GM18867 (cell line): ENCODE results near the gene RPP25L.

Experiments
- ATAC-seq: cut with Tn5 transposase; IDR thresholded peaks from one replicate; pipeline ENCODE4 v1.9.1; 2021; ENCODE audit warnings: mild to moderate bottlenecking, moderate library complexity; ENCODE audit not compliant: unreplicated experiment

The RPP25L gene

GRCh38 chr9:34612788-34613390 lies 992 bp upstream of the RPP25L start:
- ATAC-seq = no peak

GRCh38 chr9:34611251-34611810 lies 566 bp downstream of the RPP25L start:
- ATAC-seq = no peak

GRCh38 chr9:34610434-34611206 lies 1.3 kb downstream of the RPP25L start:
- no peak for ATAC-seq

- no peak for ATAC-seq
Measured at GRCh38 chr9:34607331-34607730, 4.6 kb downstream of the RPP25L start.

GRCh38 chr9:34606905-34607304 lies 5.0 kb downstream of the RPP25L start:
- ATAC-seq = no peak

GRCh38 chr9:34606190-34606589 lies 5.7 kb downstream of the RPP25L start:
- ATAC-seq = no peak

GRCh38 chr9:34603610-34604231 lies 8.2 kb downstream of the RPP25L start:
- peak; percentile 65 for ATAC-seq

- no peak for ATAC-seq
Measured at GRCh38 chr9:34601937-34602573, 9.8 kb downstream of the RPP25L start.

- ATAC-seq = no peak
Measured at GRCh38 chr9:34600908-34601307, 11.0 kb downstream of the RPP25L start.

GRCh38 chr9:34599546-34599945 lies 12.4 kb downstream of the RPP25L start:
- no peak for ATAC-seq

GRCh38 chr9:34594177-34594576 lies 17.7 kb downstream of the RPP25L start:
- ATAC-seq = no peak

GRCh38 chr9:34592895-34593601 lies 18.8 kb downstream of the RPP25L start:
- ATAC-seq = no peak

- no peak for ATAC-seq
Measured at GRCh38 chr9:34591917-34592866, 19.7 kb downstream of the RPP25L start.

GRCh38 chr9:34591248-34591916 lies 20.5 kb downstream of the RPP25L start:
- no peak for ATAC-seq

- no peak for ATAC-seq
Measured at GRCh38 chr9:34590381-34591247, 21.3 kb downstream of the RPP25L start.

- no peak for ATAC-seq
Measured at GRCh38 chr9:34589636-34590380, 22.1 kb downstream of the RPP25L start, which contains the start of gene CNTFR. Gene CNTFR (minus strand): TSS chr9:34589724. CDS start chr9:34568981, 20,743 bp downstream.
